Measurements from ENCODE around the gene AFDN.

Gene AFDN, protein sequence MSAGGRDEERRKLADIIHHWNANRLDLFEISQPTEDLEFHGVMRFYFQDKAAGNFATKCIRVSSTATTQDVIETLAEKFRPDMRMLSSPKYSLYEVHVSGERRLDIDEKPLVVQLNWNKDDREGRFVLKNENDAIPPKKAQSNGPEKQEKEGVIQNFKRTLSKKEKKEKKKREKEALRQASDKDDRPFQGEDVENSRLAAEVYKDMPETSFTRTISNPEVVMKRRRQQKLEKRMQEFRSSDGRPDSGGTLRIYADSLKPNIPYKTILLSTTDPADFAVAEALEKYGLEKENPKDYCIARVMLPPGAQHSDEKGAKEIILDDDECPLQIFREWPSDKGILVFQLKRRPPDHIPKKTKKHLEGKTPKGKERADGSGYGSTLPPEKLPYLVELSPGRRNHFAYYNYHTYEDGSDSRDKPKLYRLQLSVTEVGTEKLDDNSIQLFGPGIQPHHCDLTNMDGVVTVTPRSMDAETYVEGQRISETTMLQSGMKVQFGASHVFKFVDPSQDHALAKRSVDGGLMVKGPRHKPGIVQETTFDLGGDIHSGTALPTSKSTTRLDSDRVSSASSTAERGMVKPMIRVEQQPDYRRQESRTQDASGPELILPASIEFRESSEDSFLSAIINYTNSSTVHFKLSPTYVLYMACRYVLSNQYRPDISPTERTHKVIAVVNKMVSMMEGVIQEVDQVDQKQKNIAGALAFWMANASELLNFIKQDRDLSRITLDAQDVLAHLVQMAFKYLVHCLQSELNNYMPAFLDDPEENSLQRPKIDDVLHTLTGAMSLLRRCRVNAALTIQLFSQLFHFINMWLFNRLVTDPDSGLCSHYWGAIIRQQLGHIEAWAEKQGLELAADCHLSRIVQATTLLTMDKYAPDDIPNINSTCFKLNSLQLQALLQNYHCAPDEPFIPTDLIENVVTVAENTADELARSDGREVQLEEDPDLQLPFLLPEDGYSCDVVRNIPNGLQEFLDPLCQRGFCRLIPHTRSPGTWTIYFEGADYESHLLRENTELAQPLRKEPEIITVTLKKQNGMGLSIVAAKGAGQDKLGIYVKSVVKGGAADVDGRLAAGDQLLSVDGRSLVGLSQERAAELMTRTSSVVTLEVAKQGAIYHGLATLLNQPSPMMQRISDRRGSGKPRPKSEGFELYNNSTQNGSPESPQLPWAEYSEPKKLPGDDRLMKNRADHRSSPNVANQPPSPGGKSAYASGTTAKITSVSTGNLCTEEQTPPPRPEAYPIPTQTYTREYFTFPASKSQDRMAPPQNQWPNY (N-terminal part only)

DNA sequence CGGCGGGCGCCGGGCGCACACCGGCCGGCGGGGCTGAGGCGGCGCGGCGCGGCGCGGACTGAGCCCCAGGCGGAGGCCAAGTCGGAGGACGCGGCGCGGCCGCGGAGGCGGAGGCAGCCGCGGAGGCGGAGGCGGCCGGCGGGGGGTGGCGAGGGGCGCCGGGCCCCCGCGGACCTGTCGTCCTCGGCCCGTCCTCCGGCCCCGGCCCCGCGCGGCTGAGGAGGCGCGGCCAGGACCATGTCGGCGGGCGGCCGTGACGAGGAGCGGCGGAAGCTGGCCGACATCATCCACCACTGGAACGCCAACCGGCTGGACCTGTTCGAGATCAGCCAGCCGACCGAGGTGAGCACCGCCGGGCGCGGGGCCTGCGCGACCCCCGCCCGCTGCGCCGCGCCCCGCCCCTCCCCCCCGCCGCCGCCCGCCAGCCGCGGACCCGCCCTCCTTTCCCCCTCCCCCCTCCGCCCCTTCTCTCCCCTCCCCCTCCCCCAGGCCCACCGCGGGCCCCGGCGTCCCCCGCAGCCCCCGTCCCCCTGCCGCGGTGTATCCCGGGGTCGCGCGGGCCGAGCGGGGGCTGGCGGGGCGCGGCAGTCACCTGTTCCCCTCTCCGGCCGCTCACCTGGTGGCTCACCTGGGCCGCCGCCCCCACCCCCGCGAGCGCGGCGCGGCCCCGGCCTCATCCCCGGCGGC, at the start of gene AFDN:
Gene AFDN, plus strand, starts transcription at position 16 of the 687 bp plus-strand sequence. Its CDS starts 222 bp downstream, at position 238.
- no peak for DNase-seq (ENCODE audit: low spot score)

DNA sequence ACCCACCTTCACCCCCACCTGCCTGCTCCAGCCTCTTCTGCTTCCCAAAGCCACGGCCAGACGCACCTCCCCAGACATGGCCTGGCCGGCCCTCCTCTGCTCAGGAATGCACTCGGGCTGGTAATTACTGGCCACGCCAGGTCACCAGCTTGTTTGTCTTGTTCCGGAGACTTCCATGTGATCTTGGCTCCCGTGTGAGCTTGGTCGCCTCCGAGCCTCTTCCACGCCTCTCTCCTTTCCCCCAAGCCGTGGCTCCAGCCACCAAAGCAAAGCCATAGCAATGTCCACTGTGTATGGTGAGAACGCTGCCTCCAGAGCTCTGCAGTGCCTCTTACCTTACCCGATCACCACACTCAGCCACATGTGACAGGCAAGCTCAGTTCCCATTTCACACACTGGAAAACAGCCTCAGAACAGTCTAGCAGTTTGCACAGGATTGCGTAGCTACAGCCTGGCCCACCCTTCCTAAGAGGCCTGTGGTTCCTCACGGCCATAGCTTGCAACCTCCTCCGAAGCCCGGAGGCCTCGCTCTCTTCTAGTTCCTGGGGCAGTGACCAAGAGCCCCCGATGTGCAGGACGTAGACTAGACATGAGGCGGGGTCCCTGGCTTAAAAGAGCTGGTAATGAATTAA, 48.1 kb upstream of the AFDN start:
- no peak for DNase-seq (ENCODE audit: low spot score)

DNA sequence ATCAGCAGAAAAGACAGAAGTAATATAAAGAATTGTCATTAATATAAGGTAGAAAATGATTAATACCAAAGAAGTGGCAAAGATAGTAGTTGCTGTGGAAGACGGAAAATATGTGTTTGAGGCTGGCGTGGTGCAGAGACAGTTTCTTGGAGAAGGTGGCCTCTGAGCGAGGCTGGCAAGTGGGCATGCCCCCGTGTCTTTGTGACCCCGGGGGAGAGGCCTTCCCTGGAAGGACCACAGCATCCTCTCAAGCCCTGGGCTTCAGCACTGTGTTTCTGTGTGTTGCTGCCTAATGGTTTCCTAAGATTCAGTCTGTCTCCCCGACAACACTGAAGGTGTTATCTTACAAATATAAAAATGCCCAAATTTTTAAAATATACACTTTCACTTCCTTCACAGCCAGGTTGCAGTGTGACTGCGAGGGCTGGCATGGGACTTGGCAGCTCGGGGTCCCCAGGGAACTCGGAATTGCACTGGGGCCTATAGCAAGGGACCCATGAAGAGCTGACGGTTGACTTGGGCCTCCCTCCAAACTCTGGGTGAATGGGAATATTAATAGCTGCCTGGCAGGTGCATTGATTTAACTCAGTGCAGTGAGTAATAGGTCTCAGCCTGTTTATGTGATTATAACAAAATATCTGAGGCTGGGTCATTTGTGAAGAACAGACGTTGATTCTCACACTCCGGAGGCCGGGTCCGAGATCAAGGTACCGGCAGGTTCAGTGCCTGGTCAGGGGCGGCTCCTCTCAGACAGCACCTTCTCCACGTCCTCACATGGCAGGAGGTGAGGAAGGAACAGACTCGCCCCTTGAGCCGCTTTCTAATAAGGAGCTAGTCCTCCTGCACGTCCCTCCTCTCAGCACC, 47.4 kb upstream of the AFDN start:
- DNase-seq (ENCODE audit: low spot score), result no peak

DNA sequence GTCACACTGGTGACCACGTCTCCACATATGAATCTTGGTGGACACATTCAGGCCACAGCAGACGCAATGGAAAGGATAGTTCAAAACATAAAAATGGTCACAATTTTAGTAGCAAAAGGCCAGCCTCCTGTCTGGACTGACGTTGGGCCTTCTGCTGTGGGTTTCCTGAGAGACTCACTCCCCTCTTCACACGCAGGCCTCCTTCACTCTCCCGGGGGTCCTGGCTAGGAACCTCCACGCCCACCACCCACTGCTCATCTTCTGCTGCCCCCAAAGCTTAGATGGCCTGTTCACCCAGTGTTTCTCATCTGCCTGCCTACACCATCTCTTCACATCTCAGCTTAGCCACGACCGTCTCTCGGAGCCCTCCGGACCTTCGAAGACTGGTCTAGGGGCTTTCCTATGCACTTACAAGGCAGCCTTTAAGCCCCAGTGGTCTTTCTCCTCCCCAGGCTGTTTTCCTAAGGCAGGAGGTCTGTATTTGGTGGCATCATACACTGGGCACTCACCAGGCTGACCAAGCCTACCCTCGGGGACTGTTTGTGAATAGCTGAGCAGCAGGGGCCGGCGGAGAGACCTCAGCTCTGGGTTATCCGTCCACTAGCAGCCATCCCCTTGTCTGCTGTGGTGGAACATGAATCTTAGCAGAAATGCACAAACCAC, 46.6 kb upstream of the AFDN start:
- no peak for DNase-seq (ENCODE audit: low spot score)

DNA sequence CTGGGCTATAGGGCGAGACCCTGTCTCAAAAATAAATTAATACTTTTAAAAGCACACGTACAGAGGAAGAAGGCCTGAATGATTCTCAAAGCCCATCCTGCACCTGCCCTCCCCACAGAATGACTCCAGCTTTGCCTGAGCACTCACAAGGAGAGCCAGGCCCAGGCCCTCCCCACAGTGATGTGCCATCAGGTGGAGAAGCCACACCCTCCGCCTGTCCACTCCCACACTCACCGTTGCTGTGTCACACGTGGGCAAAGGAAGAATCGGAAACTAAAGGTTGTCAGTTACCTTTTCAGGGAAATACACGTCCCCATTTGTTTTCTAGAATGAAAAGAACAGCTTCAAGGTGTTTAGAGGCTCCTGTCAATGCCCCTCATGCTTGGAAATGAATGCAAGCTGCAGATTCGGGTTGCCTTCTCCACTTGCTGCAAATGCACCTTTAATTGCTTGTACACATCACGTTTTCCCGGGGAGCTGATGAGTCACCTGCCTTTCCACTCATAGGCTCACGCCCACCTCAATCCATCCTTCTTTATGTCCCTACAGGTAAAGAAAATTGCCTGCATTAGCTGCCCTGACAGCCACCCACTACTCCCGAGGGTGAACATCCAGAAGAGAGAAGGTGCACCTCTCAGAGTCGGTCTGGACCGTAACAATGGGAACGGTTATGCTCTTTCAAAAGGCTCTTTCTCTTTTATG, 45.5 kb upstream of the AFDN start:
- DNase-seq (ENCODE audit: low spot score), result no peak

DNA sequence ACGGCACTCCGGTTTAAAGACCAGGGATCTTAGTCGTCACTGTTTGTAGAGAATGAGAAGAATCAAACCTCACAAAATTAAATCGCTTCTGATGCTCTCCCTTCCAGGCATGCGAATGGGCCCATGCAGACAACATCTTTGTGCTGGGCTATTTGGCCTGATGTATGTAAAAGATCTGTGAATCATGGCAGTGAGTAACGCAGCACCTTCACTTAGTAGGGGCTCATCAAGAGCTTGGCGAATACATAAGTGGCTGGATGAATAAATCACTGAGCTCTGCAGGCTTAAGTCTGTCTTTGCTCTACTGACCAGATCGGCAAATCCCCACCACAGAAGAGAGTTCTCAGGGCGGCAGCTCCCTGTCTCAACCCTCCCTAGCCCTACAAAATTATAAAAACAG, 44.8 kb upstream of the AFDN start:
- no peak for DNase-seq (ENCODE audit: low spot score)

DNA sequence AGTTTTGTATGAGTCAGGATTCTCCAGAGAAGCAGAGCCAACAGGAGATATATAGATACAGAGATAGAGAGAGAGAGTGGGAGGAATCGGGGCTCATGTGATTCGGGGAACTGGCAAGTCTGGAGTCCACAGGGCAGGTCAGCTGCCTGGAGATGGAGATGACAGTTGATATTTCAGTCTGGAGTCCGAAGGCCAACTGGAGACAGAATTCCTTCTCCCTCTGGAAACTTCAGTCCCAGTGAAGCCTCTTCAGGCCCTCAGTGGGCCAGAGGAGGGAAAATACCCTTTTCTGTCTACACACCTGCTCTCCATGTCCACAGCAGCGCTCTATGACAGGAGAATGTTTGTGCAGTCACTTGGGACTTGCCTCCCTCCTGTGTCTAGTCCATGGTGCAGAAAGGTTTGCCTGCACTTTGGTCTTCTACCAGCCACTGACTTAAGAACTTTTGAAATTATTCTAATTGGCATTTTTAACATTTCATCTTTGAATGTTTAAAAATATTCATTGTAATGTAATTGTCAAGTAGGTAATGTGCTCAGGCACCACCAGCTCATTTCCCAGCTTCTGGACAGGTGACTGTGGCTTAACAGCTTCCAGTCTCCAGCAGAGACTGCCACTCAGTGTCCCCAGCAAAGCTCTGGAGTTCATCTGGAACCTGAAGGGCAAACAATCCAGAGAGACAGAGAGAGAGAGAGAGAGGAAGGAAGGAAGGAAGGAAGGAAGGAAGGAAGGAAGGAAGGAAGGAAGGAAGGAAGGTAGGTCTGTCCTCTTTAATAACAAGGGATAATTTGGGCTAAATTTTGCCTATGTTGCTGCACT, 43.8 kb upstream of the AFDN start:
- DNase-seq (ENCODE audit: low spot score), result no peak

DNA sequence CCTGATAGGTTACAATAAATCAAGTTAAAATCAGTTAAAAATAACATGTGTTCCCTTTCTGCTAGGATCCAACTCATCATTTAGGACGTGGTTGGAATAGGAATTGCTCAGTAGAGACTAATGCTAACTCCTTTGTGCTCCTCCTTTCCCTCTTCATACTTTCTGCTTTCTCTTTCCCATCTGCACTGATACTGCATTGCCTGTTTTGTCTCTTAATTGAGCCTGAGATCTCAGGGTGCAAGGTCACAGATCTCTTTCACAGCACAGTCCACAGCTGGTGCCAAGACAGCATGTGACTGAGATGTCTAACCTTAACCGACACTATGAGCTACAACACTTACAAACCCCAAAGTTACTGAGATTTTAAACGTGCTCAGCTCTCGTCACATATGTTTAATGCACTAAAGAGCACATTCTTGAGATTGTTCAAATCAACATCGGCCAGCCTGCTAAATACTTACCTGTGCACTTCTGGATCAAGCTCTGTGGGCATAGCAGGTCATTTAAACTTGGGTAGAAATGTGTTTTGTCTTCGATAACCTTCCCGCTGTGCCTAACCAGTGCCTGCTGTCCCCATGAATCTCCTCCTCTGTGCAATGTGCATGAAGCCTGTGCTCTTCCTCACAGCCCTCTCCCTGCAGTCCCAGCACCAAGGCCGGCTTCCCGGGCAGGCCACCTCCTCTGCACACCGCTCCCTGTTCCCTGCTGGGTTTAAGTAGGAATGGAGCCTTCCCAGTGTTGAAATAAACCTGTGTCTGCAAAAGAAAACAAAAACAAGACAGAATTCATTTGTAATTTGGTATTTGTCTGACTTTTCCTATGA, 39.6 kb upstream of the AFDN start:
- DNase-seq (ENCODE audit: low spot score), result no peak

DNA sequence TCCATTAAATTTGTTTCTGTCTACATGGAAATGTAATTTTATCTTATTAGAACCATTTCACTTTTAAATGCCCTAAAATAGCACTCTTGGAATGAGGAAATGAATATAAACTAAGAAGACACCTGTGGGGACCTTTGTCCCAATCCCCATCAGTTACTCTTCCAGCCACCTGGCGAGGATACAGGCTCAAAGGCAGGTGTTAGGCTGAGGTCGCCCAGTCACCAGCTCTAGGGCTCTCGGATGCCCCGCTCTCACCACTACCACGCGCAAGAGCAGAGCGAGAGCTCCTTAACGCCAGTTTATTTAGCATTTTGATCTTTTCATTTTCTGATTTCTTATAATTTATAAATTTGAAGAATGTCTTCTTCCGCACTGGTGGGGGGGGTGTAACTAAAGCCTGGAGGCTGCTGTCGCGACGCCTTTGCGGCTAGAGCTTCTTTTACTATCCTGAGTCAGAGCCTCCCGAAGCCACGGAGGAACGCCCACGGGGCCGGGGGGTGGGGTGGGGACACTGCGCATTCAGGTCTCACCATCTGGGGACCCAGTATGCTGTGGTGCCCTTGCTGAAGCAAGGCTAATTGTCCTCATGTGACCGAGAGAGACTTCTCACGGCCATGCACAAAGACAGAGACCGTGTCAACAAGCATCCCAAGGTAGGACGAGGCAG, 38.7 kb upstream of the AFDN start:
- DNase-seq (ENCODE audit: low spot score), result no peak

DNA sequence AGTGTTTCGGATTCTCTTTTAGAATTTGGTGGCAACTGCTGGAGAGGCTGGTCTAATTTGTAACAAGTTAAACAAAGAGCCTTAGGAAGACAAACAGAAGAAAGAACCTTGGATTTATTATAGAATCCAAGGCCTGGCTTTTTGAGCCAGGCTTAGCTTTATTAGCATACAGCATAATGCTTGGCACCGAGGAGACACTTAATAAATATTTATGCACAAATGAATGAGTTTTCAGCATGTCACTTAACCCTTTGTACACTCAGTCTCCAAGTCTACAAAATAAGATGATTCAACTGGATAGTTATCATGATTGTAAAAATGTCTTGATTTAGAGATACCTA, 38.2 kb upstream of the AFDN start:
- DNase-seq (ENCODE audit: low spot score), result no peak

DNA sequence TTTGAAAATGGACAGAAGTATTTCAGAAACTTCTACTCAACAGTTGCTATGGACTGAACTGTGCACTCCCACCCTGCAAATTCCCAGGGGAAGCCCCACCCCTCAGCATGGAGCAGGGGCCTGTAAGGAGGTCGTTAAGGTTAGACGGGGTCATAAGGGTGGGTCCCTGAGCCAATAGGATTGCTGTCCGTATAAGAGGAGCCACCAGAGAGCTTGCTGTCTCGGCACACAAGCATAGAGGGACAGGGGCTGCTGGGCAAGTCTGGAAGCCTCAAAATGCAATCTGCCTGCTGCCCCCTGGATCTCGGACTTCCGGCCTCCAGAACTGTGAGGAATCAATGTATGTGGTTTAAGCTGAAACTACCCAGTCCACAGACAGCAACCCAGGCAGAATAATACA, 37.4 kb upstream of the AFDN start:
- DNase-seq (ENCODE audit: low spot score), result no peak

DNA sequence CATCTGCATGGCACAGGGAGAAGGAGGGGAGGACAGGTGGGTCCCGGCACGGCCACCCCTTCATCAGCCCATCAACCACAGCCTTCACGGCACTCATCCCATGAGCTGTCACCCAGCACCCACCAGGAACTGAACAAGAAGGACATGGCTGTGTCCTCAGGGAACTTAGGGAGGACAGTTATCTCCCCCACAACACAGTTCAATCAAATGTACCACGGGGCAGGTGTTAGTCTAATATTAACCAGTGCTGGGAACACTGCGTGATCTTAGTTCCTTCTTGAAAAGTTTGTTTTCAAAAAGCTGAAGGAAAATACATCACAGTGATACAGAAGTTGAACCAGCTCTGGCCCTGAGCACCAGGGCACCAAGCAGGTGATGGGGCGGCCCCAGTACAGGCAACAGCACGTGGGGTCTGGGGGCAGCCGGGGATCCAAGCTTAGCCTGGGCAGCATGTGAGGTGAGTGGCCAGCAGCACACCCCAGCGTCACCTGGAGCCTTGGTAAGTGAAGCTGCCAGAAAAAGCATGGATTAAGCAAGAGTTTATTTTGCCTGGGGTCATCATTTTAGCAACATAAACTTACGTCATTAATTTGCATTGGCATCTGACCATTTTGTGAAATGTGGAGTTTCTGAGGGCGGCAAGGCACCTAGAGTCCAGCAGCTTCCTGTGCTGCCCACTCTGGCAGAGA, 35.5 kb upstream of the AFDN start:
- DNase-seq (ENCODE audit: low spot score), result no peak

DNA sequence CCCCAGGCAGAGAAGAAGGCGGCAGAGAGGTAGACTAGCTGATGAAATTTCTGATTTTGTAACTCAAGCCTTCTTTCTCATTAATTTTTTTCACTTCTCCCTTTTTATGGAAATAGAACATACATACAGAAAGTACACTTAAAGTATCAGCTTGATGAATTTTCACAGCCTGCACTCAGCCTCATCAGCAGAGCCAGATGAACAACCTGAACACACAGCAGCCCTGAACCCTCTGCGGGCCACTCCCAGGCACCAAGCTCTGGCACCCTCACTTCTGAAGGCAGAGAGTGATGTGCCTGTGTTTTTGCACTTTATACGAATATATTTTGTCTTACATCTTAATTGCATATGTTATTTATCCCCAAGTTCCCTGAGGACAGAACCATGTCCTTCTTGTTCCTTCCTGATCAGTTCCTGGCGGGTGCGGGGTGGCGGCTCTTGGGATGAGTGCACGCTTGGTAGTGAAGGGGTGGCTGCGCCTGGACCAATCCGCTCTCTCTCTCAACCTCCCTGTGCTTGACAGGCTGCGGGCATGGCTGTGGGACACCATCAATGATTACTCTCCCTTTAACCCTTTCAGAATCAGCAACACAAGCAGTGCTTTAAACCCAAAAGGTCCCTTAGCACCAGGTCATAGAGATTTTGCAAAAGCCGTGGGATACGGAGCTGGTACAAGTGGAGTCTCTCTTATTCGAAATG, 34.8 kb upstream of the AFDN start:
- no peak for DNase-seq (ENCODE audit: low spot score)

DNA sequence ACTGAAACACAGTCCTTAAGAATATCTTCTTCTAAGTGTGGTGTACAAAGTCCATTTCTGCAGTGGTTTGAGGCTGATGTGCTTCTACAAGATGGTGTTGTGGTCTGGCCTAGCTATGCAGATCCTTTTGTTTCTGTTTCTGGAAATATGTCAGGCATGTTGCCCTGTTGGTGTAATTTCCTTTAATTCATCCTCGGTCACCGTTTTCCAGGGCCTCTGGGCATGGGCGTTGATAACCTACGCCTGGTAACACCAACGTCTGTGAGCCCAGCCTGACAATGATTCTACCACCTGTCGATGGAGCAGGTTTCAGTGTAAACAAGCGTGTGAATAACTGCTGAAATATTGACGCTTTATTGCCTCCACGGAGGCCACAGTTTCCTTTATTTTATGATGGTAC, 33.3 kb upstream of the AFDN start:
- DNase-seq (ENCODE audit: low spot score), result no peak
